Suprapubic skin (tissue), 4 donors: Measurements from ENCODE around the gene CYP2U1.

ENCODE experiments used
- CTCF ChIP-seq, 2 donors: fragments of 200-600 bp in 1 of 2; fragments of 450-650 bp in 1 of 2; sonication (generic) in 1 of 2; IDR thresholded peaks; one replicate each; pipeline ENCODE4 v1.5.1; 2016 to 2019; ENCODE audit warnings: antibody characterized with exemption in 2 of 2, mild to moderate bottlenecking in 1 of 2, moderate library complexity in 1 of 2
- EP300 ChIP-seq: sonication (generic); formaldehyde crosslinking; IDR thresholded peaks from one replicate; pipeline ENCODE4 v1.6.1; 2017; ENCODE audit warnings: antibody characterized with exemption
- POLR2A ChIP-seq, 2 donors: fragments of 450-650 bp; IDR thresholded peaks; one replicate each; pipeline ENCODE4 v1.6.1; 2017; ENCODE audit warnings: antibody characterized with exemption in 2 of 2, mild to moderate bottlenecking in 2 of 2, moderate library complexity in 2 of 2
- POLR2AphosphoS5 ChIP-seq, 3 donors: sonication (generic); formaldehyde crosslinking; IDR thresholded peaks; one replicate each; pipeline ENCODE4 v1.6.1; 2017; ENCODE audit warnings: antibody characterized with exemption in 3 of 3

- TF ChIP-seq CTCF (IDR thresholded peaks at IDR 0.05) (no peak), POLR2AphosphoS5 (IDR thresholded peaks at IDR 0.05) (no peak), POLR2A (IDR thresholded peaks at IDR 0.05) (no peak), EP300 (no peak)
Observed at GRCh38 chr4:107974523-107974922, 43.2 kb downstream of the CYP2U1 start.
